ENCODE data around the gene CD276.
"Not testable (repeated sequence)": the region's sequence is repeated elsewhere in the genome, so short reads cannot be mapped to it uniquely, and the experiment has no call there.

The CD276 gene

GRCh38 chr15:73694419-73694818, 10.2 kb downstream of the CD276 start:
- no peak for DNase-seq (ENCODE audit: low read depth)
- no peak overlapping the region for H3K4me3 ChIP-seq (ENCODE audit: low read depth, low read length)
- TF ChIP-seq CTCF (IDR thresholded peaks at IDR 0.05; ENCODE audit: low read depth, low read length, missing control alignments), result no peak

DNA sequence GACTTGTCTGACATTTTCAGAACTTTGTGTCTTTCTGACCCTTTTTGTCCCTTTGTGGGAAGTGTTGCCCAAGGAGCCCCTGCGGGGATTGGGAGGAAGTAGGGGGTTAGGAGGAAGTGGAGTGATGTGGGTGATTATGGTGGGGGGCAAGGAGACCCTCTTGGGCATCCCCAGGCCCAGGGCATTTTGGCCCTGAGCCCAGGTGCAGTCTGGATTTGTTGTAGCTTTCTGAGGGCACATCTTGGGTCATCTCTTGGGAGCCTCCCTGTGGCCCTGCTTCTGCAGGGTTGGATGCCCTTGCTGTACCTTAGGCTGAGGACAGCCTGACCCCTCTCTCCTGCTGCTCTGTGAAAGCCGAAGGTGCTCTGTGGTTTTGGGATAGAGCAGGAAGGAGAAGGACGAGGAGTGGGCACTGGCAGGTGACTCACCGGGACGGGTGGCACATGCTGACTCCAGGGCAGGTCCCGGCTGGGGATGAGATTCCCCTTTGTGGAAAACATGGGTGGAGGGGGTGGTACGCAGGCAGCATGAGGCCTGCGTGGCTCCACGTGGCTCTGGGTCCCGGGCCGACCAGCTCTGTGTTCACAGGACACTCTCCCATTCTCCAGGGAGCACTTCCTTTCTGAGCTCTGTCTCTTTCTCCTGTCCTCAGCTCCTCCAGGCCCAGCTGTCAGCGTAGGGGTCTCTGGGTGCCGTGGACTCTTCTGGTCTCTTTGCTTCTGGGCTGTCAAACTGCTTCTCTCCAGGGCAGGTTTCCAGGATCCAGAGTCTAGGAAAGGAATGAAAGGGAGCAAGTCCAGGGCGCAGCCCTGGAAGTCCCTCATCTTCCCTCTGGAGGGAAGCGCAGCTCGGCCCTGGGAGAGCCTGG, 11.8 kb downstream of the CD276 start:
- DNase-seq (ENCODE audit: low read depth), result no peak
- no peak overlapping the region for H3K4me3 ChIP-seq (ENCODE audit: low read depth, low read length)
- TF ChIP-seq CTCF (IDR thresholded peaks at IDR 0.05; ENCODE audit: low read depth, low read length, missing control alignments), result no peak

DNA sequence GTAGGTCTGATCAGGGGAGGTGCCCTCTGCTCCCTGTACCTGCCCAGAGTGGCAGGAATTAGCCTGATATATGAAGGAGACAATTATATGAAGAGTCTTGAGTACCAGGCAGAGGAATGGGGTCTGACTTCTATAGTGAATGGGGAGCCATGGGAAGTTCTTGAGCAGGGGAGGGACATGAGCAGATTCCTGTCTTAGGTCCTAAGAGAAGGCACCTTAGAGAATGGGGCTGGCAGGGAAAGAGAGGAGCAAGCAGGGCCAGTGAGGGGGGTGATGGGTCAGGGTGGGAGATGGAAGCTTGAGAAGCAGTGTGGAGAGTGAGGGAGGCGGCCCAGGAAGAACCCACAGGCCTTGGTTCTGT, 12.4 kb downstream of the CD276 start:
- H3K4me3 ChIP-seq (ENCODE audit: low read depth, low read length), result no peak overlapping the region
- DNase-seq (ENCODE audit: low read depth), result no peak
- TF ChIP-seq CTCF (IDR thresholded peaks at IDR 0.05; ENCODE audit: low read depth, low read length, missing control alignments), result no peak

DNA sequence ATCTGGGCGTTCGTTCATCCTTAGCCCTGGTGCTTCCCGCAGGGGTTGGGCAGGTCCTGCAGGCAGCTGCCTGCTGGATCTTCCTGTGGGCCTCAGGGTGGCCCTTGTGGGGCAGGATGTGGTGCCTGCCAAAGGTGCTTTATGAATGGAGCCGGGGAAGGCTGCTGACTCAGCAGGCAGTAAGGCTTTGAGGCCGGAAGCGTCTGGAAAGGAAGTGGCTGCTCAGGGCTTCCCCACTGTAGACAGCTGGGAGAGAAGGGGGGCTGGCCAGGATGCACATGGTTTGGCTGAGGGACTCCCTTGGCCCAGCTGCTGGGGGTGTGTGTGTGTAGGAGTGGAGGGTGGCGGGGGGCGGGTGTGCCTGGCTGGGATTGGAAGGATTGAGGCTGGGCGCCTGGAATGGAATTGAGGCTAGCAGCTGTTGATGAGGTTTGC, 12.9 kb downstream of the CD276 start:
- TF ChIP-seq CTCF (IDR thresholded peaks at IDR 0.05; ENCODE audit: low read depth, low read length, missing control alignments), result no peak
- no peak overlapping the region for H3K4me3 ChIP-seq (ENCODE audit: low read depth, low read length)
- DNase-seq (ENCODE audit: low read depth), result peak; percentile 52

- no peak for DNase-seq (ENCODE audit: low read depth)
- no peak for TF ChIP-seq CTCF (IDR thresholded peaks at IDR 0.05; ENCODE audit: low read depth, low read length, missing control alignments)
- no peak overlapping the region for H3K4me3 ChIP-seq (ENCODE audit: low read depth, low read length)
Measured at GRCh38 chr15:73699249-73700040, 15.3 kb downstream of the CD276 start.

DNA sequence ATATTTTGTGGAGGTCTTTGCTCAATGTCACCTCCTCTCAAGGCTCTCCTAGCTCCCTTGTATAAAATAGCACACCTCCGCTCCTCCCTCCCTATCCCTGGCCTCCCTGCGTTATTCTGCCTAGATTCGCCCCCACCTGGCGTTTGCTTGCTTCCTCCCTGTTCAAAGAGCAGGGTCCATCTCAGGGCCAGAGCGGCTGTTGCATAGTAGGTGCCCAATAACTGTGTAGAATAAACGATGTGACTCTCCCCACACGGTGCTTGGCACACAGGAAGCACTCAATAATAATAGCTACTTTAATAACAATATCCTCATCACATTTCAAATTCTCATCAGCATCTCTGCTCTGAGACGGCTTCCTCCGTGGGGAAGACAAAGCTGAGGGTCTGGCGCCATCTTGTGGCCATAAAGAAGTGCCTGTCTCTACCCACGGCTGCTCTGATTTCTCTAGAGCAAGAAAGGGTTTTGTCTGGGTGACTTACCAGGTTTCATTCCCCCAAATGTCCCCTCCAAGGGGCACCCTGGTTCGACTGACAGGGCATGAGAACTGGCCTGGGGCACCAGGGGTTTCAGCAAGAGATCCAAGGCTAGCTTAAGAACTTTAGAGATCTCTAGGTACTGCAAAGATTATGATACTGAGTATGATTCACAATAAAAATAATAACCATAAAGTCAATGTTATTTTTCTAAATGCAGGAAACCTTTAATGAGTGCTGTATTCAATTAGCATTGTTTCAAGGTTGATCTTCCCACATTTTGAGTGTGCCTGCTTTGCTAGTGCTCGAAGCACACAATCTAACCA, 16.1 kb downstream of the CD276 start:
- TF ChIP-seq CTCF (IDR thresholded peaks at IDR 0.05; ENCODE audit: low read depth, low read length, missing control alignments), result peak; percentile 83
- no peak overlapping the region for H3K4me3 ChIP-seq (ENCODE audit: low read depth, low read length)
- DNase-seq (ENCODE audit: low read depth), result peak; percentile 34

GRCh38 chr15:73702311-73703239, 18.4 kb downstream of the CD276 start:
- DNase-seq (ENCODE audit: low read depth), result not testable (repeated sequence)

More at GRCh38 chr15:73702311-73703239, 18.4 kb downstream of the CD276 start:
- H3K4me3 ChIP-seq (ENCODE audit: low read depth, low read length), result not testable (repeated sequence)
